Measurements from ENCODE around the gene DRC7.
A peak's percentile ranks its signal among the peaks of the same experiment; 100 is the strongest.

Gene DRC7

GRCh38 chr16:57679016-57679415, 15.6 kb upstream of the DRC7 start:
- DNase-seq, result no peak

DNA sequence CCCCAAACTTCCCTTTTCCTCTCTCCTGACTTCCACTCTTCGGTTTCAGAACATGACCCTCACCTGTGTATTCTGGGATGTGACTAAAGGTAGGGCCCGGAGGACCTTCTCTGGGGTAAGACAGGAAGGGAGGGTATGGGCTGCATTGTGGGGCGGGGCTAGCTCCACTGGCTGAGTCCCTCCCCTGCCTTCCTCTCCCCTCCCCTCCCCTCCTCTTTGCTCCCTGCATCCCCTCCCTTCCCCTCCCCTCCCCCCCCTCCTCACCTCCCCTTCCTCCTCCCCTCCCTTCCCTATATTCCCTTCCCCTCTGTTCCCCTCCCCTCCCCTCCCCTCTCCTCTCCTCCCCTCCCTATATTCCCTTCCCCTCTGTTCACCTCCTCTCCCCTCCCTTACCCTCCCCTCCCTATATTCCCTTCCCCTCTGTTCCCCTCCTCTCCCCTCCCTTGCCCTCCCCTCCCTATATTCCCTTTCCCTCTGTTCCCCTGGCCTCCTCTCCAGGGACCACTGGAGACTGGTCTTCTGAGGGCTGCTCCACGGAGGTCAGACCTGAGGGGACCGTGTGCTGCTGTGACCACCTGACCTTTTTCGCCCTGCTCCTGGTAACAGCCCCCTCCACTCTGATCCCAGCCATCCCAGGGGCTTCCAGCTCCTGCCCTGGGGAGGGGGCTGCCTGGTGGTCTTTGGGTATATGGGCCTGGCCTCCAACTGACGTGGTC, 14.7 kb upstream of the DRC7 start:
- DNase-seq, result no peak

GRCh38 chr16:57680842-57681375, 13.7 kb upstream of the DRC7 start:
- DNase-seq, result no peak

DNA sequence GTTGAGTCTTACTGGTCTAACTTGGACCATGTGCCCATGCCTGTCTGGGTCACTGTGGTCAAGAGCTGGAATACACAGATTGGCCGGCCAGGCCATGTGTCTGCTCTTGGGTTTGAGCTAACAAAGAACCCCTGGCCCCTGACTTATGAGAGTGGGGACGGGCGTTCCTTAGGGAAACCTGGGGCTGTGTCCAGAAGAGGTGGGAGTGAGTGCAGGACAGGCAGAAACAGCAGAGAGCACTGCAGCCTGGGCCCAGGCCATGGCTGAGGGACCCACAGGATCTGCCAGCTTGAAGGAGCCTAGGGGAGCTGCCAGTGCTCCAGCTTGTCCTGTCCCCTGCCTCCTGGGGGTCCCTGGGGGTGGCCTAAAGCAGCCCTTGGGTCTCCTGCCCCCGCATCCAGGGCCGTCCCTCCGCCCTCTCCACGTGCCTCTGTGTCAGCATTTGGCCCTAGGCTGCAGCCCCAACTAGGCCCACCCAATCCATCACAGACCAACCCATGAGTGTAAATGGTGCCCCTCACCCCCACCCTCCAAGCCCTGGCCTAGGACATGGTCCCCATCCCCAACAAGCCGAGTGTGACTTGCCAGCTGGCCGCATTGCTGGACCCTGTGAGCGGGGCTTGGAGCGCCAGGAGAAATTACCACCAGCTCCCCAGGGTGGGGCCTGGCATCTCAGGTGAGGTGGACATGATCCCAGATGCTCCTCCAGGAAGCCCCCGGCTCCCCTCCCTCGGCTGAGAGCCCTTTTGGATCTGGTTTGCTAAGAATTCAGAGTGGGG, 12.5 kb upstream of the DRC7 start:
- DNase-seq, result no peak

DNA sequence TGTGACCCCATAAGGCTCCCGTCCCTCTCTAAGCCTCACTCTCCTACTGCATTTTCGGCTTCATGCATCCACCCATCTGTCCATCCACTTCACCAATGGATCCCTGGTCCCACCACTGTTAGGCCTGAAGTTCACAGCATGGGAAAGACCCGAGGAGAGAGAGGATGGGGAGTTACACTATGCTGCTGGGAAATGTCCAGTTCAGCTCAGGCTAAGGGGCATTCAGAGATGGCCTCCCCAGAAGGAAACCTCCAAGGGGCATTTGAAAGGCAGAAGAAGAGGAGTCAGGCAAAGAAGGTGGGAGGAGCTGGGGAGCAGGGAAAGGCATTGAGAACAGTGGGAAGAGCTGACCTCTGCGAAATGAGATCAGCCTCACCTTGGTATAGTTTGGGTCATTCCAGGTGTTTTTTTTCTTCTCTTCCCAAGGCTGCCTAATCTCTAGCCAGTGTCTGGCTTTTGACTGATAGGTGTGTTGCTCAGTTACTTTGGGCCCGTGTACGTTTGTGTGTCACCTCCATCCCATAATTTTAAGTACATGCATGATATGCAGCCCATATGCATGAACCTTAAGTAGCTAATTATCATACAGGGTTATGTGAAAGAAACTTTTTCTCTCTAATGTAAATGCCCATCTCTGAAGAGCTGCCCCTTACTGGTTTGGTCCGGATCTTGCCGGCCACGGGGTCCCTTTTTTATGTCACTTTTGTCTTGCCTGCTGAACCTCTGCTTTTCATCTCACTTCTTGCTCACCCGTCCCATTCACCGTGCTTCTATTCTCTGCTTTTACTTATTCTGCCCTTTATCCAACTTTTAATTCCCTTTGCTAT, 11.6 kb upstream of the DRC7 start:
- DNase-seq, result no peak

DNA sequence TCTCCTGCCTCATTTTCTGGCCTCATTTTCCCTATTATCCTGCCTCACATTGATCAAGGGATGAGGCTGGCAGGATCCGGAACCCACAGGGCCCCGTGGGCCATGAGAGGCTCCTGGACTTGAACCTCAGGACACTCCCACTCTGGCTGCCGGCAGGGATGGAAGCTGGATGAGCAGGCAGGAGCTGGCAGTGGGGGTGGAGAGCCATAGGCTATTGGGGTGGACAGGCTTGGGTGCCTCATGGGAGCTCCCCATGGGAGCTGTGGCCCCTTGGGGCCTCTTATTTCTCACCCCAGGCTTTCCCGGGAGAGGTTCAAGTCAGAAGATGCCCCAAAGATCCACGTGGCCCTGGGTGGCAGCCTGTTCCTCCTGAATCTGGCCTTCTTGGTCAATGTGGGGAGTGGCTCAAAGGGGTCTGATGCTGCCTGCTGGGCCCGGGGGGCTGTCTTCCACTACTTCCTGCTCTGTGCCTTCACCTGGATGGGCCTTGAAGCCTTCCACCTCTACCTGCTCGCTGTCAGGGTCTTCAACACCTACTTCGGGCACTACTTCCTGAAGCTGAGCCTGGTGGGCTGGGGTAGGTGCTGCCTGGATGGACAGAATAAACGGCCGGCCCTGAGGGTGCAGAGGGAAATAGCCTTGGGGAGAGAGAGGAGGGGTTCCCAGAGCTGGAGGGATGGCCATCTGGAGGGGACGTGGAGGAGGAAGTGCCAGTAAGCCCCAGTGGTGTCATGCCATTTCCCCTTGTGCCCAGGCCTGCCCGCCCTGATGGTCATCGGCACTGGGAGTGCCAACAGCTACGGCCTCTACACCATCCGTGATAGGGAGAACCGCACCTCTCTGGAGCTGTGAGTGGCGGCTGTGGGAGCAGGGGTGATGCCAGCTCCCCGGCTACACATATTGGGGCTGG, 10.7 kb upstream of the DRC7 start:
- DNase-seq, result no peak

DNA sequence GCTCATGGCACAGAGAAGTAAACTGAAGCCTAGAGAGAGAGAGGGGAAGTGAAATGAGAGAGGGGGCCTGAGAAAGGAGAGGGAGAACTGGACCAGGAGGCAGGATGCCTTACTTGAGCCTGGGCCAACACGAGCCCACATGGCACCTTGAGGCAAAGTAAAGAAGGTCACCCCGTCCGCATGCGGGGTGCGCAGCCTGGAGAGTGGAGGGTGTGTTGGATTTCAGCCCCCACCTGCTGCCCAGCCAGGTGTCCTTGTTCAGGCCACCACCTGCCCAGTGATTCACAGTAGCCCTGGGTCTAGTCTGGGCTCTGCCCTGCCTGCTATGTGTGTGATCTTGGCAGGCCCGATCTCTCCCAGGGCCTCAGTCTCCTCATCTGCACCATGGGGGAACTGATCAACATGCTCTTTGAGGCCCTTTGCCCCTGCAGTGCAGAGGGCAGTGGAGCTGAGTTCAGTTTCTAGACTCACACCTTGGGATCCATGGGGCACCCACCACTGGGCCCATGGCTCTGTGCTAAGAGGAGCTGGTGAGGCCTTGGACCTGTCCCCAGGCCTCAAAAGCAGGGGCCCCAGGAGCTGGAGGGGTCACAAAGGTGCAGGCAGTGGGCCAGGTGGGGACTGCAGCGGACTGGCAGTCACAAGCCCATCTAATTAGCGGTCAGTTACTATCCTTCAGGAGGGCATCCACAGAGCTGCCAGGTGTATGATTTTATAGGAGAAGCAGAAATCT, 9.8 kb upstream of the DRC7 start:
- DNase-seq, result no peak

- no peak for DNase-seq
These were observed 9.0 kb upstream of the DRC7 start for GRCh38 chr16:57685633-57686032.

DNA sequence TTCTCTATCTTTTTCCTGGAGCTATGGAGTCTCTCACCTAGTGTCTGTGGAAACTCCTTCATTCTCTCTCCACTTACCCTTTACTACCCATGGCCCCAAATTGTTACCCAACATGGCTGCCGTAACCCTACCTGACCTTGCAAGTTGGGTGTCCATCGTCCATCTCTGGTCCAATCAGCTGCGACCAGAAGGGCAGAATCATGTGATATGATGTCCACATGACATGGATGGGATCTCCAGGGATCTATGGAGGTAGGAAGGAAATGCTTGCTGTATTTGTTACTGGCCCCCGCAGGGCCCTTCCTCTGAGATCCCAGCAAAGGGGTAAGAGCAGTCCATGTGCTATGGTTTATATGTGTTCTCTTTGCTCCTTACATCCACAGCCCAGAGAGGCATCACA, 8.0 kb upstream of the DRC7 start:
- DNase-seq, result no peak

DNA sequence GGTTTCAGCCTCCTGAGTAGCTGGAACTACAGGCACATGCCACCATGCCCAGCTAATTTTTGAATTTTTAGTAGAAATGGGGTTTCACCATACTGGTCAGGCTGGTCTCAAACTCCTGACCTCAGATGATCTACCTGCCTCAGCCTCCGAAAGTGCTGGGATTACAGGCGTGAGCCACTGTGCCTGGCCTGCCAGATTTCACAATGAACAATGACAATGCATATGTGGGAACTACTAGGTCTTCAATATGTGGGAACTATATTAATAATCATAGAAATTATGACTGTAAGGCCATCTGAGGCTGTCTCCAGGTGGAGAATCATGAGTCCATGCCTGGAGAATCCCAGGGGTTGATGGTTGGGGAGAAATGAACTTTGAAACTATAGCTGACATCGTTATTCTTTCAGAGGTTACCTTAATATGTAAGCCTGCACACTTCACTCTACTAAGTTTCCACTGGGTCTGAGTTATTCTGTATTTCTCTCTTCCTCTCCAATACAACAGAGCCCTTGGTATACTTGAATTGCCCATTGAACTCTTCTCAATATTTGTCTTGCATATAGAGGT, 7.2 kb upstream of the DRC7 start:
- DNase-seq, result no peak

DNA sequence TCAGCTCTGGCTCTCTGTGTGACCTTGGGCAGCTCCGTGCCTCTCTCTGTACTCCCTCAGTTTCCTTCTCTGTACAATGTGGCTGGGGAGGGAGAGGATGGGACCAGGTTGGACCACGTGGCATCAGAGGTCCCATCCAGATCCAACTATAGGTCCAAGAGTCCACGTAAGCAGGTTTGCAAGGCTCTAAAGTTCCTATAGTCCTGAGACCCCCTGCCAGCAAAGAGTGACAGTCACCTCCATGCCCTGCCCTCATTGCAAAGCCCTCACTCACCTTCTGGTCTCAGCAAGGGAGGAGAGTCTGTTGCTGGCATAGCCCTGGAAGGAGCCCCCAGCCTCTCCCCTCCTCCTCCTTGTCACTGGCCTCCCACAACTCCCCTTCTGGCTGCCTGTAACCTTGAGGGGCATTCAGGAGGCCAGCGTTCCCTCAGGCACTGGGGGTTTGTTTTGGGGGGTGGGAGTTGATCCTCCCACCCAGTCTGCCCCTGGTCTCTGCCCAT, 6.1 kb upstream of the DRC7 start:
- DNase-seq, result no peak

GRCh38 chr16:57688987-57689761, 5.4 kb upstream of the DRC7 start:
- DNase-seq, result no peak

GRCh38 chr16:57689762-57690558, 4.6 kb upstream of the DRC7 start:
- peak; percentile 17 for DNase-seq

DNA sequence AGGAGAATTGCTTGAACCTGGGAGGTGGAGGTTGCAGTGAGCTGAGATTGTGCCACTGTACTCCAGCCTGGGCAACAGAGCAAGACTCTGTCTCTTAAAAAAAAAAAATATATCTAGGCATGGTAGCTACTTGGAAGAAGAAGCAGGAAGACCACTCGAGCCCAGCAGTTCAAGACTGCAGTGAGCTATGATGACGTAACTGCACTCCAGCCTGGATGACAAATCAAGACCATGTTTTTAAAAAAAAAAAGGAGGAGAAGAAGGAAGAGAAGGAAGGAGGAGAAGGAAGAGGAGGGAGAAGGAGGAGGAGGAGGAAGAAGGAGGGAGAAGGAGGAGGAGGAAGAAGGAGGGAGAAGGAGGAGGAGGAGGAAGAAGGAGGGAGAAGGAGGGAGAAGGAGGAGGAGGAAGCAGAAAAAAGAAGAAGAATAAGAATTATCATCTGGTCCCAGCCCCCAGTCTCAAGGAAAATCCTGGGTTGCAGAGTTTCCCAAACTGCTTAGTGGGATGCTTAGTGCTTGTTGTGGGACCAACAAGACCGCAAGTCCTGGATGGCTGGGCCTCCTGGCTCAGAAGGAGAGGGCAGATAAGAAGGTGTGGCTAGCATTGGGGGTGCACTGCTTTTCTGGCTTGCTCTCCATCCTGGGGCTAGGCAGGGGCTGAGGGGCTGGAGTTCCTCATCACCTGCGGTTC, 3.7 kb upstream of the DRC7 start:
- no peak for DNase-seq

- DNase-seq, result no peak
These were observed 2.0 kb upstream of the DRC7 start for GRCh38 chr16:57692636-57693035.

DNA sequence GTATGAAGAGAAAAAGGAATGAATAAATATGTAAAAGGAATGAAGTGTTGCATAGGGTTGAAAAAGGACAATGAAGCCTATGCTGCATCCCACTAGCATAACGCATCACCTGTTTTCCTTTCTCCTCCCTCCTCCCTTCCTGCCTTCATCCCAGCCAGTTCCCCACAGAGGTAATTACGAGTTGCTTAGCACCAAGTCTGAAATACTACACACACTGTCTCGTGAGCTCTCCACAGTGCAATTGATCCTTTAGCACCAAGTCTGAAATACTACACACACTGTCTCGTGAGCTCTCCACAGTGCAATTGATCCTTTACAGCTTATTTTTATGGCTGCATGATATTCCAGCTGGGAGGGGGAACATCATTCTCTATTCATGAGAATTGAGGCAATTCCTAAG, 1.1 kb upstream of the DRC7 start:
- no peak for DNase-seq

GRCh38 chr16:57694231-57694724, 328 bp upstream of the DRC7 start:
- DNase-seq, result no peak

DNA sequence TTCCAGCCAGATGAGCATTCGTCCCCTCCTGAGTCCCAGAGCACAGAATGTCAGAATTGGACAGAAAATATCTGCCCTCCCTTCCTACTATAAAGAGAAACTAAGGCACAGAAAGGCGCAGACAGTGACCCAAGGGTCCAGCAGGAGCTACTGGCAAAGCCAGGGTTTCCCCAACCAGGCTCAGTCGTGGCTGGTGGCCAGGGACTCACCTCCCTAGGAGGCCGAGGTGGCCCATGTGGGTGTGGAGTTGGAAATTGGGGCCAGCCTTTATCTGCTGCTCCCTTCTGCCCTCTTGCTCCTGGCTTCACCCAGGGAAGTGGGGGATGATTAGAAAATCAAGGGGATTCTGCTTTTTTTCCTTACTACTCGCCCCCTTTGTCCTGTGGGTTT, 1.1 kb downstream of the DRC7 start:
- no peak for DNase-seq

DNA sequence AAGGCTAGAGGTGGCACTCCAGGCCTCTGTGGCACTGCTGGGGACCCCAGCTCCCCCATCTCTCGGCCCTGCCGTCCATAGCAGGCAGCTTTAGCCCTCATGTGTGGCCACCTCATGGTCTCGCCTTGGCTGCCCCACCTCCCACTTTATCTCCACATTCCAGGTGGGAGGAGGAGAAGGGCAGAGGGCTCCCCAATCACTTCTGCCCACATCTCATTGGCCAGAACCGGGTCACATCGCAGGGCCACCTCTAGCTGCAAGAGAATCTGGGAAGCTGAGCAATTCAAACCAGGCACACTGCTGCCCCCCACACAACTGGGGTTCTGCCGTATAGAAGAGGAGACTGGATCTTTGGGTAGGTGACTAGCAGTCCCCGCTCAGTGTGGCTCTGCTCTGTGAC, 1.6 kb downstream of the DRC7 start:
- no peak for DNase-seq
